HL-60/S4 treated with retinoic acid at 250 ng/mL for 4 days and 3 days (cell line): ENCODE measurements around the gene ENOX1.
"Not testable (repeated sequence)": the region's sequence is repeated elsewhere in the genome, so short reads cannot be mapped to it uniquely, and the experiment has no call there.

Experiments
- in situ Hi-C: fragments of 300-500 bp; cut with MboI; formaldehyde crosslinking; loops from 2 replicates; pipeline ENCODE4 v1.7.0; 2022; ENCODE audit warnings: low sequenced_read_pairs

ENOX1 gene

DNA sequence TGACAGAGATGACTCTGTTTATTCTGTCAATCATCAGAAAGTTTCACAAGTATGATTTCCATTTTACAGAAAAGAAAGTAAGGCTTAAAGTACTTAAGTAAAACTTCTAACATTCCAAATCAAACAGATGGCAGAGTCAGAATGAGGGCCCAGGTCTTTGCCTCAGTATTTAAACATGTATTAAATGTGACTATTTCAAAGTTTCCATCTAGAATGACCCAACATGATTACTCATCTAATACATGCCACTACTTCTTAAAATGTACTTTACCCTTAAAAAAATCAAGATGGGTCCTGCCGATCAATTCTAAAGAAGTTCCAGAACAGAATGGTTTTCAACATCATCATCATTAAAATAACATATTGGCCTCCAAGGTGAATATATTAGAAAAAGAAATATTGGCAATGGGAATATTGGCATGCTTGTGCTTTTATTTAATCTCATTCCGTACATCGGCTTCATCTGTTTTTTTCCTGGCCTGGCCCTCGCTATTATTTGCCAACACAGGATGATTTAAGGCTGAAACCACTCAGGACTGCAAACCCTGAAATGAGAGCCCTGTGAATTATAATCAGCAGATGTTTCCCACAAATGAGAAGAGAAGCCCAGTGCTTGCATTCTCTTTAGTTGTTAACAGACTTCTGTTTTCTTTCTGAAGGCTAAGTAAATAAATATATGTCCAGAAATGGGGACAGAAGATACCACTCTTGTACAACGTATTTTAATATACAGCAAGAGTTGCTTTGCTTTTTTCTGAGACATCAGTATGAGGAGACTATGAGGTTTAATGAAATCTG lies 423.4 kb downstream of the ENOX1 start:
- in situ Hi-C loops, result no loop called here

DNA sequence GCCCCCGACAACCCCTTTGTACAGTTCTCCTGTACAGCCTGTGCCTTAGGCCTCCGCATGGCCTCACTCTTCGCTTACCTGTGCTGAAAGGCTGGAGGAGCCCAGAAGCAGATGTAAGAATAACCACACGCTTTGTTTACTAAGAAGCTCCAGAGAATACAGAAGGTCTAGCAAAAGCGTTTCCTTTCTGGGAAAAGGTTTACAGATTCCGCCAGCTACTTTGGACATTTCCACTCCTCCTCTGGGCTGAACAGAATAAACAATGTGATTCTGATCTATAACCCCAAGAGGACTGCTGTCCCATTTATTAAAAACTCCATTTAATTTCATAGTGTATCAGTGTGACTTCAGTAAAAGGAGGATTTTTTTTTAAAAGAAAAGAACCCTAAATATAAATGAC lies 424.2 kb downstream of the ENOX1 start:
- in situ Hi-C loops, result no loop called here

DNA sequence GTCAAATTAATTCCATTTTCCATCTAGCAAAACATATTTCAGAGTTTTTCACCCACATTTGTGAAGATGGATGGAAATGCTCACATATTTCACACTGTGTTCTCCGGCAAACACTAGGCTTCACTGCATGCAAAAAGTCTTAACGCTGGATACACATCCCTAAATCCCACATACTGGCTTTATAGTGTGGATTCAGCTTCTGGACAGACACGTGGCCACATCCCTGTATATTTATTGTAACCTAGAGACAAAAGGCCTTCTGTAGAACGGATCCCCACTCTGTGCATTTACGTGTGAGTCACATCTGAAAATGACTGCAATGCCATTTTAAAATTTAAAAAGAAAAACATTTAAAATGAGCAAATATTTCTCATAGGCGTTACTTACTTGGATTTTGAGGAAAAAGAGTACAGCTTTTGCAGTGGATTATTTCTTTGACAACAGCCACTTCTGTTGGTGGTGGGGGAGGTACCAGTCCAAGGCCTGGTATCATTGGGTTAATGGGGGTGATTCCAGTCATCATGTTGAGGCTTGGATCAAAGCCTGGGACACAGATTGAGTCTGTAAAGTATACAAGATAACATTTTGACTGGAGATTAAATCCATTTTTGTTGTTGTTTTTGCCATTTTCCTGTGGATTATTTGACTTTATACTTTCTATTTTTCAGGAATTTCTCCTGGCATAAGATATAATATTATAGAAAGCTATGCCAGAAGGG lies 425.7 kb downstream of the ENOX1 start:
- in situ Hi-C loops, result no loop called here

- in situ Hi-C loops, result no loop called here
These were observed 426.6 kb downstream of the ENOX1 start for GRCh38 chr13:43360171-43360570.

- in situ Hi-C loops, result no loop called here
These were observed 427.2 kb downstream of the ENOX1 start for GRCh38 chr13:43359536-43359935.

DNA sequence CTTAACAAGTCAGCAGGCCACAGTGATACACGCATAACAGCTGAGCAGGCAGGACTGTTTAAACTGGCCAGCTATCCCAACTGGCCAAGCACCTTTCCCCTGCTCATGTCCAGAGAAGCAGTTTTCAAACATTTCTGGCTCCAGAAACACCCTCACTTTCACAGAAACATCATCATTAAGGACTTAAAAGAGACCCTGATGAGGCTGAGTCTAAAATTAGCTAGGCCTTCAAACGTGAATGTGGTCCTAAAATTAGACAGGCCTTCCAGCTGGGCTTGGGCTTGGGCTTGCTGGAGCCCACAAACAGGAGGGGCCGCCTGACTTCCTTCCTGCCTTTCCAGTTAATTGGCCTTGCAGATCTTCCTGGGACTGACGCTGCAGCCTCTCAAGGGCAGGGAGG lies 429.2 kb downstream of the ENOX1 start:
- in situ Hi-C loops, result no loop called here

GRCh38 chr13:43356567-43356966 lies 430.2 kb downstream of the ENOX1 start:
- in situ Hi-C loops, result no loop called here

DNA sequence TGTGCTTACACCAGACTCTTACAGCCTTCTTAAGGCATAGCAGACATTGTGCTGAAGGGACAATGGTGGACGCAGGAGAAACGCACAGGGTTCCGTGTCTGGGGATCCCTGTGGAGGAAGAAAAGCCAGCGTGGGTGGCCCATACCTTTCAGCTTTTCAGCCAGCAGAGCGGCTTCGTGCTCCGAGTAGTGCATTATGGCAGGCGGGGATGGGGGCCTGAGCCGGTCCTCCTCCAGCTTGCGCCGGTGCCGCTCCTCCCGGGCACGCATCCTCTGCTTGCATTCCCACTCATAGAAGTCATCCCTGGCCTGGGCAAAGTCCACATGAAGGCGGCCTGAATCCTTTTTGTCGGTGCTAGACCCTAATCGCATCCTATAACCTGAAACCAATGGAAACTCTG lies 431.0 kb downstream of the ENOX1 start:
- in situ Hi-C loops, result no loop called here

GRCh38 chr13:43354153-43354945 lies 432.4 kb downstream of the ENOX1 start:
- in situ Hi-C loops, result no loop called here

GRCh38 chr13:43353631-43354030 lies 433.1 kb downstream of the ENOX1 start:
- in situ Hi-C loops, result no loop called here

DNA sequence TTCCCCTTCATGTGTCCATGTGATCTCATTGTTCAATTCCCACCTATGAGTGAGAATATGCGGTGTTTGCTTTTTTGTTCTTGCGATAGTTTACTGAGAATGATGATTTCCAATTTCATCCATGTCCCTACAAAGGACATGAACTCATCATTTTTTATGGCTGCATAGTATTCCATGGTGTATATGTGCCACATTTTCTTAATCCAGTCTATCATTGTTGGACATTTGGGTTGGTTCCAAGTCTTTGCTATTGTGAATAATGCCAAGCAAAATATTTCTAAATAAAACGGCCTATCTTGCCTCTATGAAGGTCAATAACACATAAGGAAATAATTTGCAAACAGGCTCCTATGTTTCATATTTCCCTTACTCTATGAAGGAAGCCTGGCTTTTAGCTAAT lies 435.2 kb downstream of the ENOX1 start:
- in situ Hi-C loops, result not testable (repeated sequence)

GRCh38 chr13:43348397-43348796 lies 438.4 kb downstream of the ENOX1 start:
- in situ Hi-C loops, result no loop called here

GRCh38 chr13:43347877-43348276 lies 438.9 kb downstream of the ENOX1 start:
- in situ Hi-C loops, result no loop called here

- in situ Hi-C loops, result no loop called here
These were observed 440.3 kb downstream of the ENOX1 start for GRCh38 chr13:43346427-43346826.

DNA sequence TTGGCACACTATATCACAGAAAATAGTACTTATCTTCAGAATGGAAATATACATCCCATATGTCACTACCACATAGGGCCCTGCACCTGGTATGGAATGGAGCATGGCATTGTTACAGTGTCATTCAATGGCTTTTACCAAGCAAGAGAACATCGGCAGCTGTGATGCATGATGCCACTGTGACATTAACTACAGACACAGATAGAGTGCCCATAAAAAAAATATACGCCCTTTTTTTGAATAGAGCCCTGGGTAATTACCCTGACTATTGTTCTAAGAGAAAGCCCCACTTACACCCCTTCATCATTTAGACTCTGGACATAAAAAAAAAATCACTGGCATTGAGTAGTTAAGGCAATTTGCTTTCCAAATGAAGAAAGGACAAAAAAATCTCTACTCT lies 443.1 kb downstream of the ENOX1 start:
- in situ Hi-C loops, result no loop called here

GRCh38 chr13:43339805-43340550 lies 446.8 kb downstream of the ENOX1 start:
- in situ Hi-C loops, result no loop called here

GRCh38 chr13:43339145-43339804 lies 447.5 kb downstream of the ENOX1 start:
- in situ Hi-C loops, result no loop called here

- in situ Hi-C loops, result no loop called here
These were observed 451.0 kb downstream of the ENOX1 start for GRCh38 chr13:43335764-43336163.

DNA sequence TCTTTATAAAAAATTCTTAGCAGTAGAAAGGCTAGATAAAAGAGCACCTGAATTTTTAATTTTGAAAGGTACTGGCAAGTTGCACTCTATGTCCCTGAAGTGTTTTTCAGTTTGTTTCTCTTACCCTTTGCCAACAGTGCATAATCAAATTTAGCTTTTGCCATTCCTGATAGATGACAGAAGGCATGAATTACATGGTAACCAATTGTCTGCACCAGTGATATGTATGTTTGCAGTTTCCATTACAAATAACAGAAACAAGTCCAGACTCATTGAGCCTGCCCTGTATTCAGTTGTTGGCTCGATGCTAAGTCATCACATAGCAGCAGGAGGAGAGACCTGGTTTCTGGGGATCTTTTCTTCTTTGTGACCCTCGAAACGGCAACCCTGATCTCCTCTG lies 453.6 kb downstream of the ENOX1 start:
- in situ Hi-C loops, result no loop called here

- in situ Hi-C loops, result no loop called here
These were observed 455.1 kb downstream of the ENOX1 start for GRCh38 chr13:43331672-43332071.
